ENCODE data around the gene GMDS. TPM values are rescaled to one million over a fixed set of nuclear protein-coding genes. Genes with fewer than 3 reads are reported as not detected.

Gene GMDS
- total RNA-seq, 1 experiment from 2014 or later: 27.6 TPM

- Mint-ChIP-seq H3K4me3 (no peak overlapping the region), H3K27me3 (ENCODE audit: low read depth) (no peaks in the 10 kb centered on the region), H3K4me1 (peaks cover 40 to 41% of the 10 kb centered on the region in 2 experiments), H3K9me3 (peaks cover 2 to 8% of the 10 kb centered on the region in 2 experiments; a peak in 3 of 5 replicates), H3K27ac (peak overlapping the region in 1 of 3 experiments; percentile 30; a peak in 2 of 7 replicates), H3K36me3 (ENCODE audit: insufficient read depth in 1 of 3, low read depth in 3 of 3) (peaks cover 2 to 7% (median 4%) of the 10 kb centered on the region in 3 experiments; a peak in 6 of 7 replicates)
- Histone ChIP-seq H3K9me3 (ENCODE audit: control insufficient read depth, low read depth, low read length) (no peaks in the 10 kb centered on the region), H4K5ac (ENCODE audit: insufficient read length, low read depth, low read length) (no peak overlapping the region), H3K14ac (ENCODE audit: insufficient read depth, low read length) (no peak overlapping the region), H3K4me1 (ENCODE audit: insufficient read depth, low read length) (peaks cover 3% of the 10 kb centered on the region; the same call in 1 of the 2 replicates), H2BK20ac (ENCODE audit: low read depth, low read length, poor library complexity, severe bottlenecking) (no peak overlapping the region), H3K9ac (ENCODE audit: extremely low read depth, insufficient read length, low read length) (no peak overlapping the region), H3K4me2 (ENCODE audit: insufficient read depth, insufficient read length, low read length) (no peak overlapping the region), H2BK5ac (ENCODE audit: insufficient read length, low read length) (no peak overlapping the region), H3K79me1 (ENCODE audit: insufficient read depth, low read depth, low read length, poor library complexity, severe bottlenecking) (no peaks in the 10 kb centered on the region), H3K27me3 (ENCODE audit: insufficient read depth, low read length) (no peaks in the 10 kb centered on the region), H3K23ac (ENCODE audit: insufficient read length, low read depth, low read length) (no peak overlapping the region), H2BK15ac (ENCODE audit: low read depth, low read length) (no peak overlapping the region), H4K91ac (ENCODE audit: insufficient read length, low read depth, low read length) (no peak overlapping the region), H4K20me1 (ENCODE audit: control insufficient read depth, insufficient read depth, insufficient read length) (no peaks in the 10 kb centered on the region), H2BK120ac (ENCODE audit: low read depth, low read length, poor library complexity, severe bottlenecking) (no peak overlapping the region), H2AK5ac (ENCODE audit: insufficient read length, low read length) (no peak overlapping the region), H3K27ac (ENCODE audit: insufficient read length, low read depth, low read length) (no peak overlapping the region), H3K23me2 (ENCODE audit: insufficient read length, low read depth, low read length, poor library complexity, severe bottlenecking) (no peaks in the 10 kb centered on the region), H2AFZ (ENCODE audit: low read length) (no peak overlapping the region), H2BK12ac (ENCODE audit: insufficient read length, low read depth, low read length) (no peak overlapping the region), H4K8ac (replicated peaks; ENCODE audit: insufficient read length, low read depth, low read length) (no peak overlapping the region), H3K4ac (ENCODE audit: low read depth, low read length) (no peak overlapping the region), H3T11ph (ENCODE audit: low read length) (no peak overlapping the region), H3K79me2 (ENCODE audit: insufficient read depth, low read length) (no peaks in the 10 kb centered on the region), H3K56ac (ENCODE audit: insufficient read length, low read depth, low read length) (no peak overlapping the region), H3K18ac (ENCODE audit: insufficient read length, low read depth, low read length) (no peak overlapping the region)
- DNase-seq: no peak
- WGBS (ENCODE audit: extremely low coverage, insufficient read length, low lambda C conversion rate): no CpG with 5 or more reads among the region's 16 CpGs
- TF ChIP-seq, protein P1, sequence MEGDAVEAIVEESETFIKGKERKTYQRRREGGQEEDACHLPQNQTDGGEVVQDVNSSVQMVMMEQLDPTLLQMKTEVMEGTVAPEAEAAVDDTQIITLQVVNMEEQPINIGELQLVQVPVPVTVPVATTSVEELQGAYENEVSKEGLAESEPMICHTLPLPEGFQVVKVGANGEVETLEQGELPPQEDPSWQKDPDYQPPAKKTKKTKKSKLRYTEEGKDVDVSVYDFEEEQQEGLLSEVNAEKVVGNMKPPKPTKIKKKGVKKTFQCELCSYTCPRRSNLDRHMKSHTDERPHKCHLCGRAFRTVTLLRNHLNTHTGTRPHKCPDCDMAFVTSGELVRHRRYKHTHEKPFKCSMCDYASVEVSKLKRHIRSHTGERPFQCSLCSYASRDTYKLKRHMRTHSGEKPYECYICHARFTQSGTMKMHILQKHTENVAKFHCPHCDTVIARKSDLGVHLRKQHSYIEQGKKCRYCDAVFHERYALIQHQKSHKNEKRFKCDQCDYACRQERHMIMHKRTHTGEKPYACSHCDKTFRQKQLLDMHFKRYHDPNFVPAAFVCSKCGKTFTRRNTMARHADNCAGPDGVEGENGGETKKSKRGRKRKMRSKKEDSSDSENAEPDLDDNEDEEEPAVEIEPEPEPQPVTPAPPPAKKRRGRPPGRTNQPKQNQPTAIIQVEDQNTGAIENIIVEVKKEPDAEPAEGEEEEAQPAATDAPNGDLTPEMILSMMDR (conservative IDR thresholded peaks at IDR 0.05): no peak
Measured at GRCh38 chr6:1832844-1833787, 412.3 kb downstream of the GMDS start.
